ENCODE measurements around the gene FREM2. TPM values are rescaled to one million over a fixed set of nuclear protein-coding genes. Genes with fewer than 3 reads are reported as not detected.

The FREM2 gene
- total RNA-seq, 1 donor from 2014 or later, result 0.03 TPM

DNA sequence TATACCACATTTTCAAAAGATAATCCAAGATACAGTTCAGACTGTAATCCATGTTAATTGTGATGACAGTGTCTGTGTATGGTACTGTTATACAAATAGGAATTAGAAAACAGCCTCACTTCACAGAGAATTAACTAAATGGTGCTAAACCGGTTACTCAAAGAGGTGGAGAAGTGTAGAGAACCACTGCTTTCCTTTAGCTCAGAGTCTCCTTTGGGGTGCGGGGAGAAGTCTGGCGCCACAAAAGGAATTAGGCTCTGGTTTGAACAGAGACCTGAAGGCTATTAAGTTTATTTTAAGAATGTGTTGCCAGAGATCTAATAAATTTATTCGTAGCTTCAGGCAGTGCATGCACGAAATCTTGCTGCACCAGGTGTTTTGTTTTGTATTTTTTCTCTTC, 65.8 kb downstream of the FREM2 start:
- no peak for DNase-seq (ENCODE audit: missing footprints)
- ATAC-seq, result no peak
- intact Hi-C loops (cut with DNase I), result no loop called here

- intact Hi-C loops (cut with DNase I), result no loop called here
- ATAC-seq (no peak), DNase-seq (ENCODE audit: missing footprints) (no peak)
Observed at GRCh38 chr13:38753878-38754277, 67.0 kb downstream of the FREM2 start.

GRCh38 chr13:38755793-38756192, 68.9 kb downstream of the FREM2 start:
- ATAC-seq, result no peak
- no peak for DNase-seq (ENCODE audit: missing footprints)
- intact Hi-C loops (cut with DNase I), result no loop called here

DNA sequence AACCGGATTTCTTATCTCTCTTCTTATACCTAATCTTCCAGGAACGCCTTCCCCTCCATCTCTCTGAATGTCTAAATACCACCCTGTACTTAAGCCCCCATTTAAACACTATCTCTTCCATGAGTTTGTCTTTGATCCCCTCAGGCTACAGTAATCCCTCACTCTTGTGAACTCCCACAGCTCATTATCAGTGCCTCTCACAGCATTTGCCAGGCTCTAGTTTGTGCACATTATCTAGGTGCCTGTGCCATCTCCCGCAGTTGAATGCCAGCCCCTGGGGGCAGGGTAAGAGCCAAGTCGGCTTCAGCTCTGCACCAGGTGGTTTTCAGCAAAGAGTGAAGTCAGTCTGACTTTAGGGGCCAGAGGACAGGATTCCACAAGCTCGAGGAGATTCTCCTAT, 71.4 kb downstream of the FREM2 start:
- no peak for DNase-seq (ENCODE audit: missing footprints)
- intact Hi-C loops (cut with DNase I), result no loop called here
- ATAC-seq, result no peak

DNA sequence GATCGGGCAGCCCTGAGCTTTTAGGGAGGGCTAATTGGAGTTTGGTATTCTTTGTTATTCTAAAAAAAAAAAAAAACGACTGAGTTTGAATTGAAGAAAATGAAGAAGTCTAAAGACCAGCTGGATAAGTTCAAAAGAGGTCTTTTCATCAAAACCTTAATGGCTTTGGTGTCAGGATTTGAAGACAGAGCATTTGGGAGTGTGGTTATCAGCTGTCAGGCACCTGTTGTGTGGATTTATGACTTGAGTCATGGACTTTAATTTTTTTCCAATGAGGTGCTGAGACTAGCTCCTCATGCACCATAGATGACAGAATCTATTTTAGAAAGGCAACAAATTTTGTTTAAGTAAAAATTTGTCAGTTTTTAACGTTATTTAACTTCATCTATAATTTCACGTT, 72.5 kb downstream of the FREM2 start:
- no peak for DNase-seq (ENCODE audit: missing footprints)
- no peak for ATAC-seq
- intact Hi-C loops (cut with DNase I), result no loop called here

GRCh38 chr13:38763446-38764381, 76.8 kb downstream of the FREM2 start:
- intact Hi-C loops (cut with DNase I), result loop anchor here (2.0 kb wide), 1 partner anchor 77 kb away; the partner anchor contains the start of gene FREM2
- ATAC-seq, result no peak
- no peak for DNase-seq (ENCODE audit: missing footprints)

DNA sequence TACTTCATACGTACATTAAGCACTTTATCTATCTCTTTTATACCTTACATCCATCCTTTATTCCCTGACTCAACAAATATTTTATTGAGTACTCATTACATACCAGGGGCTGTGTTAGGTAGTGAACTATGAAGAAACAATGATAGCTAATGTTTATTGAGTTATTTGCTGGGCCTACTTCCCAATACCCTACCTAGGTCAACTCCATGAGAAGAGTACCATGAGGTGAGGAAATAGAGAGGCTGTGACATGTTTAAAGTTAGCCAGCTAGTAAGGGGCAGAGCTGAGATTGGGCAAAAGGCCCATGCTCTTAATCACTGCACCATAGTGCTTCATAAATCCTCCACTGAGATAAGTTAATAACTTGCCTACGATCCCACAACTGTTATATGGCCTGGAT, 79.9 kb downstream of the FREM2 start:
- no peak for ATAC-seq
- intact Hi-C loops (cut with DNase I), result no loop called here
- DNase-seq (ENCODE audit: missing footprints), result no peak

GRCh38 chr13:38767506-38768265, 80.8 kb downstream of the FREM2 start:
- intact Hi-C loops (cut with DNase I), result no loop called here
- DNase-seq (ENCODE audit: missing footprints), result no peak
- peak; percentile 84 for ATAC-seq

DNA sequence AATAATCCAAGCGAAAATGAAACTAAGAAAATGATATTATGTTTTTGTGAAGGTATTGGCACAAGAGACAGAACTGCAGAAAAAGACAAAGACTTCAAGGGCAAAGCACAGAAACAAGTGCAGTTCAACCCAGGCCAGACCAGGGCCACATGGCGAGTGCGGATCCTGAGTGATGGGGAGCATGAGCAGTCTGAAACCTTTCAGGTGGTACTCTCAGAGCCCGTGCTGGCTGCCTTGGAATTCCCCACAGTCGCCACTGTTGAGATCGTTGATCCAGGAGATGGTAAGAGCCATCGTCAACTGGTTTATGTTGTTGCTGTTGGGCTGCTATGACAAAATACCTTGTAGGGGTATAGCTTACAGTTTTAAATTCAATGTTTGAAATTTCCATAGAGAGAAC, 82.6 kb downstream of the FREM2 start:
- no peak for ATAC-seq
- no peak for DNase-seq (ENCODE audit: missing footprints)
- intact Hi-C loops (cut with DNase I), result no loop called here

DNA sequence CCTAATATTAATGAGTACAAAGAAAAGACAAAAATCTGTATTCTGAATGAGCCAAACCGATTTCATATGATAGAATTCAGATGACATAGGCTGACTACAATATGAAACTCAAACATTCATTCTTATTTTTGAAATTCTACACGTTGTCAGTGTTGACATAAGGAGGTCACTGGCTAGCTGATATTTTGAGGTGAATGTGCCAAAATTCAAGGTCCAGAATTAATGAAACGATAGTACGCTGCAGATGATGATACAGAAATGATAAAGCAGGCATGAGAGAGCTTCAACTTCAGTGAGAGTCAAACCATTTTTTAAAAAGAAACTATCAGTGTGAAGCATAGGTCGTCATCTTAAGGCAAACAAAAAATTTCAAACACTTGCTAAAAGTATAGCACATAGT, 88.2 kb downstream of the FREM2 start:
- no peak for DNase-seq (ENCODE audit: missing footprints)
- no peak for ATAC-seq
- intact Hi-C loops (cut with DNase I), result no loop called here

GRCh38 chr13:38777347-38778119, 90.7 kb downstream of the FREM2 start:
- no peak for DNase-seq (ENCODE audit: missing footprints)
- intact Hi-C loops (cut with DNase I), result no loop called here
- ATAC-seq, result no peak

DNA sequence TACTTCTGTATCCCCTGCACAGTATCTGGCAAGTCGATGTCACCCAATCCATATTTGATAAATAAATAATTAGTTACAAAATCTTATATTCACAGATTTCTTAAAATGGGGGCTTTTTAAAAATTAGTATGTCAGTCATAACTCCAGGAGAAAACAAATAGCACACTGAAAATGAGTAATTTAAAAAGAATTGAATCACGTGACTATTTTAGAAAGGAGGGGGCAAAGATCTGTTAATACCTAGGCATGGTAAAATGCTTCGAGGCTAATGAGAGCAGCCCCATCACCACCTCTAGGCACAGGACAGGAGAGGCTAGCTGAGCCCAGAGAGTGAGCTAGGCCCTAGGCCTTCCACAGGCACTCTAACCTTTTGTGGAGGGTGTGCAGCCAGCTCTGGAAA, 94.7 kb downstream of the FREM2 start:
- no peak for ATAC-seq
- intact Hi-C loops (cut with DNase I), result no loop called here
- no peak for DNase-seq (ENCODE audit: missing footprints)

DNA sequence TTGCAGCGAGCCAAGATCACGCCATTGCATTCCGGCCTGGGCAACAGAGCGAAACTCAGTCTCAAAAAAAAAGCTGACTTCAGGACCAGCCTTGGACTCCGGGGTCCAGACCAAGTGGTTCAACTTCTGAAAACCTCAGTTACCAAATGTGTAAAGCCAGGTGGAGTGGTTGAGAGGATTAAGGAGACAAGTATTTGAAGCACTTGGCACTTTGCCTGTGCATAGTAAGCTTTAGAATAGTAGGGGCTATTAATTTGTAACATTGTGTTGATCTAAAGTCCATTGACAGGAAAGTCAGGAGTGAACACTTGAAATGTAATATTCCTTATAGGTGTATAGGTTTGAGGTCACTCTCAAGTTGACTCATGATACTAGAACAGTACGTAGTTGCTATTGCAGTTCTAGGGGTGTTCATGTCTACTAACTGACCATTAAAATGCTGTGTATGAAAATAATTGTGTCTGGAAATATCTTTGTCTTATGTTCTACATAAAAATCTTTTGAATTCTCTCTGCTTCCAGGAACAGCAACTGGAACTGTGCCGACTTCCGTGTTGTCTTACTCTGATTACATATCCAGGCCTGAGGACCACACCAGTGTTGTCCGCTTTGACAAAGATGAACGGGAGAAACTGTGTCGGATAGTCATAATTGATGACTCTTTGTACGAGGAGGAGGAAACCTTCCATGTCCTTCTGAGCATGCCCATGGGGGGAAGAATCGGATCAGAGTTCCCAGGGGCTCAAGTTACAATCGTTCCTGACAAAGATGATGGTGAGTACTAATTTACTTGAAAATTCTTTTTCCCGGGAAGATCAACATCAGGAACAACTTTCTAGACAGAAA, 97.4 kb downstream of the FREM2 start:
- intact Hi-C loops (cut with DNase I), result no loop called here
- no peak for DNase-seq (ENCODE audit: missing footprints)
- ATAC-seq, result no peak

DNA sequence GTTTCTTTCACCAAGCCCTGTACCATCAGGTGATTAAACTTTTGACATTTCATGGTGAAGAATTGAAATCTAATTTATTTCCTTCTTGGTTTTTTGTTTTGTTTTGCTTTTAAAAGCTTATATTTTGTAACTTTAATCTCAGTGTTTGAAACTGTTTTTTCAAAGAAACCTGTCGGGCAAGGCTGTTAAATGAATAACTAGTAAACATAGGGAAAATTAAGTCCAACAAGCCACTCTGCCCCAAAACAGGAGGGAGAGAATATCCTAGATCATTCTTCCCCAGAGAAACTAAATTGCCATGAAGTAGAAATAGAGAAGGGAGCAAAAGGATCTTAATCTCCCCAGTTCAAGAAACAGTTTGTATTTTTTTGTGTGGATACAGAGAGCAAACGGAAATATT, 98.2 kb downstream of the FREM2 start:
- no peak for ATAC-seq
- intact Hi-C loops (cut with DNase I), result no loop called here
- DNase-seq (ENCODE audit: missing footprints), result no peak

GRCh38 chr13:38785490-38785889, 98.6 kb downstream of the FREM2 start:
- DNase-seq (ENCODE audit: missing footprints) (no peak), ATAC-seq (no peak)
- intact Hi-C loops (cut with DNase I), result no loop called here

DNA sequence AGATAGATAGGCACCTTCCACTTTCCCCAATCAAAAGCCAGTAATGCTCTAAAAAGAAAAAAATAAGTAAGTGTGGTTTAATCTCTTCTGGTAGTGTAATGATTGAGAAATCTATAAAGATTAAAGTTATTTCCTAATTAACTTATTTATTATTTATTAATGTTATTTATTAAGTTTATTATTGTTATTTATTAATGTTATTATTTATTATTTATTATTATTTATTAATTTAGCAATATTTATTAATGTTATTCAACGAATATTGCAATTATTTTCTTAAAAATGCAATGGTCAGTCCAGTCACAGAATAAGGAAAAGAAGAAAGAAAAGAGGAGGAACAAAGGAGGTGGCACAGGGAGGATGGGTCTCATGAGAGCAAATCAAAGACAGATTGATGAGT, 100.7 kb downstream of the FREM2 start:
- DNase-seq (ENCODE audit: missing footprints) (no peak), ATAC-seq (no peak)
- intact Hi-C loops (cut with DNase I), result no loop called here

GRCh38 chr13:38796890-38797289, 110.0 kb downstream of the FREM2 start:
- no peak for ATAC-seq
- no peak for DNase-seq (ENCODE audit: missing footprints)
- intact Hi-C loops (cut with DNase I), result no loop called here

- ATAC-seq, result no peak
- intact Hi-C loops (cut with DNase I), result no loop called here
- DNase-seq (ENCODE audit: missing footprints), result no peak
Observed at GRCh38 chr13:38803531-38803930, 116.7 kb downstream of the FREM2 start.

GRCh38 chr13:38804061-38804460, 117.2 kb downstream of the FREM2 start:
- DNase-seq (ENCODE audit: missing footprints) (no peak), ATAC-seq (no peak)
- intact Hi-C loops (cut with DNase I), result no loop called here
